Stimulated activated naive CD8-positive, alpha-beta T cell treated with anti-CD3 and anti-CD28 coated beads, Interleukin-15, amount 100 ng/mL, for 72 hours (primary cell): Measurements from ENCODE around the gene PDGFRB.

Experiments used
- ATAC-seq: fragments of 150-1000 bp; cut with Tn5 transposase; 2 replicates; pipeline ENCODE4 v1.10.0; 2021; ENCODE audit warnings: mild to moderate bottlenecking, moderate library complexity
- DNase-seq, 2 donors: peaks; one replicate each; pipeline ENCODE4 v3.0.0; 2021 to 2022
- H3K27ac Mint-ChIP-seq, 2 donors: one replicate each; pipeline ENCODE4 v1.8.0; 2022; ENCODE audit warnings: mild to moderate bottlenecking in 2 of 2, mixed read lengths in 2 of 2, moderate library complexity in 2 of 2
- H3K27me3 Mint-ChIP-seq: one replicate; pipeline ENCODE4 v1.8.0; 2022; ENCODE audit warnings: mixed read lengths
- H3K4me1 Mint-ChIP-seq: one replicate; pipeline ENCODE4 v1.8.0; 2022; ENCODE audit warnings: mild to moderate bottlenecking, mixed read lengths
- H3K4me3 Mint-ChIP-seq, 2 donors: one replicate each; pipeline ENCODE4 v1.8.0; 2022; ENCODE audit warnings: mild to moderate bottlenecking in 2 of 2, mixed read lengths in 2 of 2, moderate library complexity in 1 of 2
- H3K9me3 Mint-ChIP-seq, 2 donors: one replicate each; pipeline ENCODE4 v1.8.0; 2022; ENCODE audit warnings: mixed read lengths in 2 of 2

PDGFRB gene

GRCh38 chr5:150155258-150156026, at the start of gene PDGFRB:
TSS of gene PDGFRB (minus strand) at chr5:150155845. CDS start at chr5:150137047, 18,798 bp downstream.
- ATAC-seq (peak; percentile 74), DNase-seq (peak; percentile 41 to 44)
- H3K27me3 Mint-ChIP-seq: peaks cover 24% of the 10 kb centered on the region
- no peaks in the 10 kb centered on the region for H3K9me3 Mint-ChIP-seq
- H3K4me1 Mint-ChIP-seq: peaks cover 24% of the 10 kb centered on the region
- H3K4me3 Mint-ChIP-seq: peak within 1 kb of the TSS; percentile 82 to 88
- H3K27ac Mint-ChIP-seq: peak within 1 kb of the TSS; percentile 37 to 96

- H3K4me3 Mint-ChIP-seq: no peak overlapping the region
- no peak for ATAC-seq
- H3K9me3 Mint-ChIP-seq: no peaks in the 10 kb centered on the region
- peaks cover 33% of the 10 kb centered on the region for H3K4me1 Mint-ChIP-seq
- no peak overlapping the region for H3K27ac Mint-ChIP-seq
- no peak for DNase-seq
- H3K27me3 Mint-ChIP-seq: peaks cover 75% of the 10 kb centered on the region
Observed at GRCh38 chr5:150204590-150204960, 48.9 kb upstream of the PDGFRB start.

- Mint-ChIP-seq H3K27me3 (peaks cover 75% of the 10 kb centered on the region), H3K27ac (no peak overlapping the region), H3K4me3 (no peak overlapping the region), H3K9me3 (no peaks in the 10 kb centered on the region), H3K4me1 (peaks cover 27% of the 10 kb centered on the region)
- no peak for DNase-seq
- no peak for ATAC-seq
Observed at GRCh38 chr5:150203832-150204589, 48.4 kb upstream of the PDGFRB start.

- Mint-ChIP-seq H3K9me3 (no peaks in the 10 kb centered on the region), H3K27me3 (peaks cover 66% of the 10 kb centered on the region), H3K27ac (no peak overlapping the region), H3K4me3 (no peak overlapping the region), H3K4me1 (peaks cover 13% of the 10 kb centered on the region)
- no peak for ATAC-seq
- no peak for DNase-seq
Observed at GRCh38 chr5:150202501-150202900, 46.9 kb upstream of the PDGFRB start.

GRCh38 chr5:150197476-150197875, 41.8 kb upstream of the PDGFRB start:
- Mint-ChIP-seq H3K27me3 (peaks cover 45% of the 10 kb centered on the region), H3K9me3 (no peaks in the 10 kb centered on the region), H3K4me3 (no peak overlapping the region), H3K4me1 (no peaks in the 10 kb centered on the region), H3K27ac (no peak overlapping the region)
- ATAC-seq (no peak), DNase-seq (no peak)

GRCh38 chr5:150196986-150197385, 41.3 kb upstream of the PDGFRB start:
- H3K27ac Mint-ChIP-seq: no peak overlapping the region
- DNase-seq (no peak), ATAC-seq (no peak)
- no peaks in the 10 kb centered on the region for H3K9me3 Mint-ChIP-seq
- no peaks in the 10 kb centered on the region for H3K4me1 Mint-ChIP-seq
- peaks cover 45% of the 10 kb centered on the region for H3K27me3 Mint-ChIP-seq
- H3K4me3 Mint-ChIP-seq: no peak overlapping the region

GRCh38 chr5:150196514-150196913, 40.9 kb upstream of the PDGFRB start:
- DNase-seq: no peak
- Mint-ChIP-seq H3K27ac (no peak overlapping the region), H3K4me1 (no peaks in the 10 kb centered on the region), H3K27me3 (peaks cover 48% of the 10 kb centered on the region), H3K9me3 (no peaks in the 10 kb centered on the region), H3K4me3 (no peak overlapping the region)
- ATAC-seq: no peak

GRCh38 chr5:150195736-150196485, 40.3 kb upstream of the PDGFRB start:
- no peaks in the 10 kb centered on the region for H3K9me3 Mint-ChIP-seq
- no peak overlapping the region for H3K4me3 Mint-ChIP-seq
- H3K27me3 Mint-ChIP-seq: peaks cover 53% of the 10 kb centered on the region
- peak overlapping the region in 1 of 2 donors; percentile 84 for H3K27ac Mint-ChIP-seq
- ATAC-seq (no peak), DNase-seq (no peak)
- H3K4me1 Mint-ChIP-seq: no peaks in the 10 kb centered on the region

GRCh38 chr5:150192462-150192861, 36.8 kb upstream of the PDGFRB start:
- Mint-ChIP-seq H3K27ac (no peak overlapping the region), H3K9me3 (no peaks in the 10 kb centered on the region), H3K4me3 (no peak overlapping the region), H3K27me3 (peaks cover 58% of the 10 kb centered on the region), H3K4me1 (no peaks in the 10 kb centered on the region)
- no peak for ATAC-seq
- no peak for DNase-seq

GRCh38 chr5:150190987-150191386, 35.3 kb upstream of the PDGFRB start:
- Mint-ChIP-seq H3K27ac (no peak overlapping the region), H3K27me3 (peaks cover 58% of the 10 kb centered on the region)
- ATAC-seq: no peak

GRCh38 chr5:150190503-150190979, 34.9 kb upstream of the PDGFRB start:
- H3K9me3 Mint-ChIP-seq: no peaks in the 10 kb centered on the region
- H3K27me3 Mint-ChIP-seq: peaks cover 58% of the 10 kb centered on the region

More at GRCh38 chr5:150190987-150191386, 35.3 kb upstream of the PDGFRB start:
- Mint-ChIP-seq H3K4me3 (no peak overlapping the region), H3K4me1 (no peaks in the 10 kb centered on the region), H3K9me3 (no peaks in the 10 kb centered on the region)
- DNase-seq: no peak

GRCh38 chr5:150189728-150190502, 34.3 kb upstream of the PDGFRB start, which contains the start of gene SLC6A7:
TSS of gene SLC6A7 (plus strand) at chr5:150190062. CDS start at chr5:150190328, 266 bp downstream.
- Mint-ChIP-seq H3K27me3 (peaks cover 58% of the 10 kb centered on the region), H3K9me3 (no peaks in the 10 kb centered on the region)
- no peak for ATAC-seq

More at GRCh38 chr5:150190503-150190979, 34.9 kb upstream of the PDGFRB start:
- no peaks in the 10 kb centered on the region for H3K4me1 Mint-ChIP-seq
- peak; percentile 41 for ATAC-seq
- H3K27ac Mint-ChIP-seq: no peak overlapping the region
- no peak overlapping the region for H3K4me3 Mint-ChIP-seq
- DNase-seq: no peak

GRCh38 chr5:150189326-150189725, 33.7 kb upstream of the PDGFRB start:
- Mint-ChIP-seq H3K27me3 (peaks cover 58% of the 10 kb centered on the region), H3K4me3 (no peak overlapping the region), H3K27ac (no peak overlapping the region), H3K4me1 (no peaks in the 10 kb centered on the region), H3K9me3 (no peaks in the 10 kb centered on the region)
- no peak for ATAC-seq
- no peak for DNase-seq

More at GRCh38 chr5:150189728-150190502, 34.3 kb upstream of the PDGFRB start, which contains the start of gene SLC6A7:
- Mint-ChIP-seq H3K4me3 (no peak within 1 kb of the TSS), H3K4me1 (no peaks in the 10 kb centered on the region), H3K27ac (no peak within 1 kb of the TSS)
- DNase-seq: no peak

GRCh38 chr5:150188146-150188842, 32.6 kb upstream of the PDGFRB start:
- no peak for ATAC-seq
- no peak for DNase-seq
- Mint-ChIP-seq H3K4me1 (no peaks in the 10 kb centered on the region), H3K4me3 (no peak overlapping the region), H3K9me3 (no peaks in the 10 kb centered on the region), H3K27ac (no peak overlapping the region), H3K27me3 (peaks cover 52% of the 10 kb centered on the region)
